OCI-LY3 (cell line): ENCODE results near the gene SYCP2L.
A peak's percentile ranks its signal among the peaks of the same experiment; 100 is the strongest.
"Not testable (repeated sequence)": the region's sequence is repeated elsewhere in the genome, so short reads cannot be mapped to it uniquely, and the experiment has no call there.

Source experiments
- H2AFZ ChIP-seq: fragments of 200-600, 300-600 bp; shearing (Covaris generic); 2 replicates; pipeline ENCODE4 v1.6.0; 2014; ENCODE audit warnings: antibody characterized with exemption, low read depth, low read length
- H3K27ac ChIP-seq: fragments of 200-600, 300-600 bp; sonication (generic); 2 replicates; pipeline ENCODE4 v1.5.1; 2014; ENCODE audit warnings: mild to moderate bottlenecking, low read length, moderate library complexity, mixed read lengths
- H3K27me3 ChIP-seq: fragments of 200-600, 300-600 bp; sonication (generic); 2 replicates; pipeline ENCODE4 v1.6.1; 2014; ENCODE audit warnings: low read depth, low read length, mixed read lengths
- H3K36me3 ChIP-seq: fragments of 200-600, 300-600 bp; sonication (generic); replicated peaks from 2 replicates; pipeline ENCODE3; 2014; ENCODE audit warnings: low read depth, low read length, mixed read lengths
- H3K4me1 ChIP-seq: fragments of 300-600, 200-600 bp; sonication (generic); 2 replicates; pipeline ENCODE4 v1.6.1; 2014; ENCODE audit warnings: low read length, mixed read lengths
- H3K4me2 ChIP-seq: fragments of 200-600, 300-600 bp; sonication (generic); 2 replicates; pipeline ENCODE4 v1.6.1; 2014; ENCODE audit warnings: low read length, mixed read lengths
- H3K4me3 ChIP-seq: fragments of 300-600, 200-600 bp; sonication (generic); 2 replicates; pipeline ENCODE4 v1.5.1; 2014; ENCODE audit warnings: antibody characterized with exemption, mild to moderate bottlenecking, low read length, moderate library complexity
- H3K79me2 ChIP-seq: fragments of 300-600, 200-600 bp; shearing (Covaris generic); 2 replicates; pipeline ENCODE4 v1.6.1; 2014; ENCODE audit warnings: mild to moderate bottlenecking, low read length, mixed read lengths
- H3K9ac ChIP-seq: fragments of 300-600, 200-600 bp; shearing (Covaris generic); 2 replicates; pipeline ENCODE4 v1.6.0; 2014; ENCODE audit warnings: mild to moderate bottlenecking, low read length, moderate library complexity
- H3K9me3 ChIP-seq: fragments of 200-600, 300-600 bp; shearing (Covaris generic); 2 replicates; pipeline ENCODE4 v1.6.1; 2014; ENCODE audit warnings: low read length, mixed read lengths; ENCODE audit not compliant: insufficient read depth
- H4K20me1 ChIP-seq: fragments of 200-600, 300-600 bp; sonication (generic); 2 replicates; pipeline ENCODE4 v1.6.1; 2016; ENCODE audit warnings: low read length, mixed read lengths; ENCODE audit not compliant: insufficient read depth
- CTCF ChIP-seq: fragments of 200-600, 300-600 bp; sonication (generic); IDR thresholded peaks from 2 replicates; pipeline ENCODE4 v1.5.1; 2014; ENCODE audit warnings: antibody characterized with exemption, low read length, low read depth
- EZH2phosphoT487 ChIP-seq: fragments of 200-600 bp; shearing (Covaris generic); IDR thresholded peaks from 2 replicates; pipeline ENCODE4 v1.6.1; 2018; ENCODE audit warnings: antibody characterized with exemption, mixed run types, low read depth

Gene SYCP2L

GRCh38 chr6:10883312-10884244 lies 3.3 kb upstream of the SYCP2L start:
- H3K27ac ChIP-seq = no peak overlapping the region
- H4K20me1 ChIP-seq = no peaks in the 10 kb centered on the region
- TF ChIP-seq CTCF (no peak), EZH2phosphoT487 (no peak)
- H3K4me3 ChIP-seq = no peak overlapping the region
- H2AFZ ChIP-seq = no peak overlapping the region
- H3K9me3 ChIP-seq = no peaks in the 10 kb centered on the region
- H3K27me3 ChIP-seq = peaks cover 3% of the 10 kb centered on the region; the same call in 1 of the 2 replicates
- no peaks in the 10 kb centered on the region for H3K79me2 ChIP-seq
- no peak overlapping the region for H3K4me2 ChIP-seq
- H3K36me3 ChIP-seq = no peaks in the 10 kb centered on the region
- peaks cover 2% of the 10 kb centered on the region; the same call in 1 of the 2 replicates for H3K4me1 ChIP-seq
- no peak overlapping the region for H3K9ac ChIP-seq

- TF ChIP-seq EZH2phosphoT487 (no peak), CTCF (no peak)
- no peak overlapping the region for H3K9ac ChIP-seq
- H3K9me3 ChIP-seq = no peaks in the 10 kb centered on the region
- no peaks in the 10 kb centered on the region for H3K36me3 ChIP-seq
- no peaks in the 10 kb centered on the region for H4K20me1 ChIP-seq
- H3K27ac ChIP-seq = no peak overlapping the region
- peaks cover 9% of the 10 kb centered on the region for H3K4me1 ChIP-seq
- no peaks in the 10 kb centered on the region for H3K79me2 ChIP-seq
- H3K4me3 ChIP-seq = no peak overlapping the region
- no peak overlapping the region for H2AFZ ChIP-seq
- H3K4me2 ChIP-seq = no peak overlapping the region
- H3K27me3 ChIP-seq = peaks cover 3% of the 10 kb centered on the region; the same call in 1 of the 2 replicates
Observed at GRCh38 chr6:10884245-10884972, 2.4 kb upstream of the SYCP2L start.

DNA sequence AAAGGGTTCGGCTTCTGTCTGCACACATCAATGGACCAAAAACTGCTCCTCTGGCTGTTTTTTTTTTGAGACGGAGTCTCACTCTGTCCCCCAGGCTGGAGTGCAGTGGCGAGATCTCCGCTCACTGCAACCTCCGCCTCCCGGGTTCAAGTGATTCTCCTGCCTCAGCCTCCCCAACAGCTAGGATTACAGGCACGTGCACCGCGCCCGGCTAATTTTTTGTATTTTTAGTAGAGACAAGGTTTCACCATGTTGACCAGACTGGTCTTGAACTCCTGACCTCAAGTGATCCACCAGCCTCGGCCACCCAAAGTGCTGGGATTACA lies 524 bp upstream of the SYCP2L start:
- Histone ChIP-seq H3K27me3 (peaks cover 14% of the 10 kb centered on the region), H3K4me1 (peaks cover 16% of the 10 kb centered on the region)
- H3K9ac ChIP-seq, H3K4me2 ChIP-seq, H3K36me3 ChIP-seq, H3K27ac ChIP-seq, H3K79me2 ChIP-seq, H2AFZ ChIP-seq, H4K20me1 ChIP-seq, H3K4me3 ChIP-seq, H3K9me3 ChIP-seq: not testable (repeated sequence)

- peaks cover 14% of the 10 kb centered on the region for H3K27me3 ChIP-seq
- no peak overlapping the region for H3K27ac ChIP-seq
- no peak overlapping the region for H2AFZ ChIP-seq
- no peak overlapping the region for H3K9ac ChIP-seq
- TF ChIP-seq CTCF (no peak), EZH2phosphoT487 (no peak)
- H3K9me3 ChIP-seq = no peaks in the 10 kb centered on the region
- peak overlapping the region; percentile 60; the same call in 1 of the 2 replicates for H3K4me2 ChIP-seq
- no peaks in the 10 kb centered on the region for H3K79me2 ChIP-seq
- H3K4me3 ChIP-seq = no peak overlapping the region
- peaks cover 16% of the 10 kb centered on the region for H3K4me1 ChIP-seq
- H3K36me3 ChIP-seq = no peaks in the 10 kb centered on the region
- H4K20me1 ChIP-seq = no peaks in the 10 kb centered on the region
Observed at GRCh38 chr6:10890151-10890550, 3.3 kb downstream of the SYCP2L start.
